ENCODE measurements around the gene CTTNBP2.
A peak's percentile ranks its signal among the peaks of the same experiment; 100 is the strongest.

CTTNBP2 gene

DNA sequence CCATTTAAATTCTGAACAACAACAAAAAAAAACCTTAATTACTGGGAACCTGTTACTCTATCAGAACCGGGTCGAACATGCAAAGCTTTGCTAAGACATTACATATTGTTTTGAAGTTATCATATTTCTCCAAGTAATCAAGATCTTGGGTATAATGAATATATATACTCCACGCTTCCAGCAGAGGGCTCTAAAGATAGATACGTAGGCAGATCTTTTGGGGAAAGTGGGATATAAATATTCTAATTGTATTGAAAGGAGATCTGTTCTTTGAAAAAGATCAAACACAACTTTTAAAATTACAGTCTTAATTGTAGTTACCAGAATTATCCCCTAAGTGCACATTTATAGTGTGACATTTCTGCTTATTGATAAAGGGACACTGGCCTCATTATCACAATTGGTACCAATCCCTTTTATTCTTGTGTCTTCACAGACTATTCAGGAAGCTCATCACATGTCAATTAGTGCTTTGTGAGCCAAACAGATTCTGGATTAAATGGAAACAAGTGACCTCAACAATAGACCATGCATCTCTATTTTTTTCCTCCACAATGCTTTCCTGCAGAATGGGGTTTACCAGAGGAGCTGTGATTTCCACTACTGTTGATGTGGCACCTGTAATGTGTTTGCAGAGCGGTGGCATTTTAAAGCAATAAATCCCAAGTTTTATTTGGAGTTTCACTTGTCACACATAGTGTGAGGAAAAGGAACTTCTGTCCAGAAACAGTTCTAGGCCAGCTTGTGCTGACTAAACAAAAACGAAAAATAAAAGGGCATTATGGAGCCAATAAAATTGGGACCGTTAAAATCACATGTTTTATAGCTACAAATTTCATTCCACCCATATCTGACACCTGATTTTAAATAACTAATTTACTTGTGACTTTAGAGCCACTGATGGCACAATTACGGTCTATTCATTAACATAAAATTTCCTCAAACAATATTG, 122.4 kb downstream of the CTTNBP2 start:
- TF ChIP-seq, protein P1, sequence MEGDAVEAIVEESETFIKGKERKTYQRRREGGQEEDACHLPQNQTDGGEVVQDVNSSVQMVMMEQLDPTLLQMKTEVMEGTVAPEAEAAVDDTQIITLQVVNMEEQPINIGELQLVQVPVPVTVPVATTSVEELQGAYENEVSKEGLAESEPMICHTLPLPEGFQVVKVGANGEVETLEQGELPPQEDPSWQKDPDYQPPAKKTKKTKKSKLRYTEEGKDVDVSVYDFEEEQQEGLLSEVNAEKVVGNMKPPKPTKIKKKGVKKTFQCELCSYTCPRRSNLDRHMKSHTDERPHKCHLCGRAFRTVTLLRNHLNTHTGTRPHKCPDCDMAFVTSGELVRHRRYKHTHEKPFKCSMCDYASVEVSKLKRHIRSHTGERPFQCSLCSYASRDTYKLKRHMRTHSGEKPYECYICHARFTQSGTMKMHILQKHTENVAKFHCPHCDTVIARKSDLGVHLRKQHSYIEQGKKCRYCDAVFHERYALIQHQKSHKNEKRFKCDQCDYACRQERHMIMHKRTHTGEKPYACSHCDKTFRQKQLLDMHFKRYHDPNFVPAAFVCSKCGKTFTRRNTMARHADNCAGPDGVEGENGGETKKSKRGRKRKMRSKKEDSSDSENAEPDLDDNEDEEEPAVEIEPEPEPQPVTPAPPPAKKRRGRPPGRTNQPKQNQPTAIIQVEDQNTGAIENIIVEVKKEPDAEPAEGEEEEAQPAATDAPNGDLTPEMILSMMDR (IDR thresholded peaks at IDR 0.05; ENCODE audit: control insufficient read depth, extremely low read depth, insufficient read depth) = peak; percentile 46
- H3K4me3 ChIP-seq (ENCODE audit: low read depth, low read length) = no peak overlapping the region
- no peak for DNase-seq (ENCODE audit: low read depth)

DNA sequence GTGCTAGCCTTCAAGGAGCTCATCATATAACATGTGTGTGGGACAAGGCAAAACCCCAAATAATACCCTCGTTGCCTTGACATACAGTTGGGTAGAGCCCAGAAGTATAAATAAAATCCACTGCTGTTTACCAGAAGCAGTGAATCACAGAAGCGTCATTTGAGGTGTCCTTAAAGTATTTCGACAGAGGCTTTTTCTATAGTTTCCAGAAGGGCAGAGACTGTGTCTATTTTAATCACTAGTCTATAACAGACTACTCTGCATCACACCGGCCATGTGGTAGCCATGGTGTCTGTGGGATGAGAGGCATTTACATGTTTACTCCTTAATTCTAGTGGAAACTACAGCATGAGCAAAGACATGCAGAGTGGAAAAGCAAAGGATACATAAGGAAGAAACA, 131.3 kb downstream of the CTTNBP2 start:
- DNase-seq (ENCODE audit: low read depth) = no peak
- TF ChIP-seq, protein P1 (IDR thresholded peaks at IDR 0.05; ENCODE audit: control insufficient read depth, extremely low read depth, insufficient read depth) = no peak
- no peak overlapping the region for H3K4me3 ChIP-seq (ENCODE audit: low read depth, low read length)

DNA sequence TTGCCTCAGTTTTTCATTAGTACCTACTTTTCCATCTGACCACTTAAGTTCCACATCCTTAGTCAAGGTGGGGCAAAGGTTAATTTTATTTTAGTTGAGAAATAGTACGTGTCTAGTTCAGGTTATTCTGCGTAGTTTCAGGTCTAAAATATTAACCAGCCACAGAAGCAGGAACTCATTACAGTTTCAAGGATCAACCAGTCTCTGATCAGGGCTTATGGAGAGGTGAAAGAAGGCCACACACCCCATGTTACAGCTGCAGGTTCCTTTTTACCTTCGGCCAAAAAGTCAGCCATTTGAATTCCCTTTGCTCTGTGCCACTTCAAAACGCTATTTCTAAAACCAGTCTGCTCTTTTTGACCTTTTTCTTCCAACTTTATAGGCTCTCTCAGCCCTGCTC, 134.2 kb downstream of the CTTNBP2 start:
- no peak overlapping the region for H3K4me3 ChIP-seq (ENCODE audit: low read depth, low read length)
- no peak for DNase-seq (ENCODE audit: low read depth)
- TF ChIP-seq, protein P1 (IDR thresholded peaks at IDR 0.05; ENCODE audit: control insufficient read depth, extremely low read depth, insufficient read depth) = no peak

DNA sequence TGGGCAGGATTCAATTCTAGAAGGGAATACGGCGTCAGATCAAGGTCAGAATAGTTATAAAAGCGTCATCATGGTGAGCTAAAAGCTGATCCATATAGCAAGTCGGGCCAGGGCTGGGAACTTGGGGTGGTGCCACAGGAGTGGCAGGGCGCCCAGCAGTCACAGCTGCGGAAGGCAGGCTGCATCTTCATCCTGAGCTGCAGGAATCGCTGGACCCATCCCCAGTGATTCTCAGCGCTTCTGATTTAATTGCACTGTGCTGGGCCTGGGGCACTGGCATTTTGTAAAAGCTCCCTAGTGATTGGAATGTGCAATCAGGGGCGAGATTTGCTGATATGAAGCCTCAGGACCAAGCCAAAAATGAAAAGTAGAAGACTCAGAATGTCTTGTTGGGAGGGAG, 135.3 kb downstream of the CTTNBP2 start:
- TF ChIP-seq, protein P1 (IDR thresholded peaks at IDR 0.05; ENCODE audit: control insufficient read depth, extremely low read depth, insufficient read depth) = no peak
- H3K4me3 ChIP-seq (ENCODE audit: low read depth, low read length) = no peak overlapping the region
- no peak for DNase-seq (ENCODE audit: low read depth)

DNA sequence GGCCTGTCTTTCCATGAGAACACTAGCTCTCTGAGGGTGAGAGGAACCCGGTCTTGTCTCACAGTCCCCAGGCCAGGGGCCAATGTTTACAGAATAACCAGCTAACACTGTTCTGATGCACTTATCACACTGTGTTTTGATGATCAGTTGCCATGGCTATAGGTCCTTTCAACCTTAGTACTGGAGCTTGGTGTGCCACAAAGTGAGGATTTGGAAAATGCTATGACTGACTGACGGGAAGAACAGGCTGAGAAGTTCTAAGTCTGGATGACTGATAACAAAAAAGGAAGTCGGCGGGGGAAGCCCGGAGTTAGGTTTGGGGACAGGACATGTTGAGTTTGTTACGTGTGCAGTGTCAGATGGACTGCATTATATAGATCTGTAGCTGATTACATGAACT, 141.8 kb downstream of the CTTNBP2 start:
- no peak for DNase-seq (ENCODE audit: low read depth)
- TF ChIP-seq, protein P1 (IDR thresholded peaks at IDR 0.05; ENCODE audit: control insufficient read depth, extremely low read depth, insufficient read depth) = no peak

DNA sequence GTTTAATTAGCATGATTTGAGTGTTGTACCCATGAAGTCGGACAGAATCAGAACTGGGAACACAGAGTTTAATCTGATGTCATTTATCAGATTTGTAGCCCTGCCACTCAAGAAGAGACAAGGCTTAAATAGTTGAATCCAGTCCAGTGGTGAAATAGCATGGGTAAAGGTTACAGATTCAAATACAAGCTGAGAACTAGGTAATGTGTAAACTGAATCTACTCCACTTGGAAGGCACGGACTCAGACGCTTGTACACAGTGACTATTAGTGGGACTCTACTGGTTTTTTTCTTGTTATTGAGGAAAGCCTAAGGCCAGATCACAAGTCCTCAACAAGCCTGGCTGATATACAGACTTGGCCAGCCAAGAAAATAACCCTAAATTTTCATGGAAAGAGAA, 142.9 kb downstream of the CTTNBP2 start:
- H3K4me3 ChIP-seq (ENCODE audit: low read depth, low read length) = no peak overlapping the region
- TF ChIP-seq, protein P1 (IDR thresholded peaks at IDR 0.05; ENCODE audit: control insufficient read depth, extremely low read depth, insufficient read depth) = no peak
- no peak for DNase-seq (ENCODE audit: low read depth)

More for the DNA sequence above, 141.8 kb downstream of the CTTNBP2 start:
- no peak overlapping the region for H3K4me3 ChIP-seq (ENCODE audit: low read depth, low read length)

All from LNCaP clone FGC (cell line).